A673 (cell line): ENCODE results near the gene THUMPD3.

Source experiments
- CTCF ChIP-seq: fragments of 300-800, 200-600 bp; sonication (generic); conservative IDR thresholded peaks from 2 replicates; pipeline ENCODE4 v1.5.1; 2017; ENCODE audit warnings: low read depth, mild to moderate bottlenecking, antibody characterized with exemption, low read length, moderate library complexity, mixed read lengths
- EZH2 ChIP-seq: fragments of 200-600 bp; sonication (generic); IDR thresholded peaks from 2 replicates; pipeline ENCODE4 v1.6.1; 2017; ENCODE audit warnings: borderline replicate concordance, low read depth, mild to moderate bottlenecking, mixed read lengths, antibody characterized with exemption, low read length; ENCODE audit not compliant: poor library complexity, severe bottlenecking

- TF ChIP-seq CTCF (no peak), EZH2 (no peak)
Measured at GRCh38 chr3:9388562-9389272, 25.9 kb downstream of the THUMPD3 start.
